Measurements from ENCODE around the gene FAM53C. TPM values are rescaled to one million over a fixed set of nuclear protein-coding genes. Genes with fewer than 3 reads are reported as not detected.
"Not testable (repeated sequence)": the region's sequence is repeated elsewhere in the genome, so short reads cannot be mapped to it uniquely, and the experiment has no call there.

The FAM53C gene
- total RNA-seq, 2 donors from 2014 or later, result 9.2 to 15.4 TPM

DNA sequence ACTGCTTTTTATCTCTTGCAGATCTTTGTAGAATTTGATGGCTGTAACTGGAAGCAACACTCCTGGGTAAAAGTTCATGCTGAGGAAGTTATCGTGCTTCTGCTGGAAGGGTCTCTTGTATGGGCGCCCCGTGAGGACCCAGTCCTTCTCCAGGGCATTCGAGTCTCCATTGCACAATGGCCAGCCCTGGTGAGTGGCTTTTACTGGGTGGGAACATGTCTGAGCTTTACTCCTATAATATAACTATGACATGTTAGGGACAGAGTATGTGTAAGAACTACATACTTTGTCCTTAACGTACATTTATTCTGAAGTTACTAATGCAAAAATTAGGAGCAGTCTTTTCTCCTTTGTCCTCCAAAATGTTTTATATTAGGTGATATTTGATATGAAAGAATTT, 34.6 kb downstream of the FAM53C start:
- ATAC-seq (no peak), DNase-seq (no peak)
- intact Hi-C loops (cut with DNase I, micrococcal nuclease), result no loop called here

DNA sequence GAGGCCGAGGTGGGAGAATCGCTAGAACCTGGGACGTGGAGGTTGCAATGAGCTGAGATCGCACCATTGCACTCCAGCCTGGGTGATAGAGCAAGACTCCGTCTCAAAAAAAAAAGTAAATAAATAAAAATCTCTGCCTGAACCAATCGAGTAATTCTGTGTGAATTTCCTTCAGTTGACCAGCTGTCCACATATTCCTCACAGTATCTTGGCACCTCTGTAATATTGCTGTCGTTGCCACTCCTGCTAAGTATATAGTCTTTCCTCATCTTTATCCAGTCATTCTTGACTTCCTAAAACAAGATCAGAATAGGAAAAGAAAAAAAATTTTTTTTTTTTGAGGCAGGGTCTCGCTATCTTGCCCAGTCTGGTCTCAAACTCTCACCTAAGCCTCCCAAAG, 44.3 kb downstream of the FAM53C start:
- DNase-seq (no peak), ATAC-seq (no peak)
- intact Hi-C loops (cut with DNase I, micrococcal nuclease), result no loop called here

DNA sequence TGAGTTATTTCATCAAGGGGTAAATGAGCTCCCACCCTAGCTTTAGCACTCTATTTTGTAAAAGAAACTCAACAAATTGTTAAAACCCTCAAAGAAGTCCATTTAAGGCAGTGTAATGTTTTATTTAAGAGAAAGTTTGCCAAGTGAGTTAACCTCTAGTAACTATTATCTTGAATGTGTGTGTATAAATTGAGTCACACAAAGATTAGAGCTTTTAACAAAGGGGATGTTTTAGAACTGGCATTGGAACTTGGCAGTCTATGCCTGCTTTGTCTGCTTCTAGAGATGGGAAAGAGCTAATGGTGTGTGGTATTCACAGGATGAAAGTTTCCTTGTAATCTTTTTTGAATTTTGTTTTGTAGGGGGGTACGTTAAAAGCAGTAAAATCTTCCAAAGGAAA, 47.6 kb downstream of the FAM53C start:
- DNase-seq, result no peak
- intact Hi-C loops (cut with DNase I, micrococcal nuclease), result no loop called here
- no peak for ATAC-seq

DNA sequence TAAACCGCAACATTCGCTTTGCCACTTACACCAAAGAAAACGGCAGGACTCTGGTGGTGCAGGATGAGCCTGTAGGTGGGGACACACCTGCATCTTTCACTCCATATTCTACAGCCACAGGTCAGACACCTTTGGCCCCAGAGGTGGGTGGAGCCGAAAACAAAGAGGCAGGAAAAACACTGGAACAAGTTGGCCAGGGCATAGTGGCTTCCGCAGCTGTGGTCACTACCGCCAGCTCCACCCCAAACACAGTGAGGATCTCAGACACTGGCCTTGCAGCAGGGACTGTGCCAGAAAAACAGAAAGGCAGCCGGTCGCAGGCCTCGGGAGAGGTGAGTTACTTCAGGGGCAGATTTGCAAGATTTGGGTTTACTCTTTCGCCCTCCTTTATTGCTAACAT, 48.2 kb downstream of the FAM53C start:
- intact Hi-C loops (cut with DNase I, micrococcal nuclease), result no loop called here
- DNase-seq (no peak), ATAC-seq (no peak)

DNA sequence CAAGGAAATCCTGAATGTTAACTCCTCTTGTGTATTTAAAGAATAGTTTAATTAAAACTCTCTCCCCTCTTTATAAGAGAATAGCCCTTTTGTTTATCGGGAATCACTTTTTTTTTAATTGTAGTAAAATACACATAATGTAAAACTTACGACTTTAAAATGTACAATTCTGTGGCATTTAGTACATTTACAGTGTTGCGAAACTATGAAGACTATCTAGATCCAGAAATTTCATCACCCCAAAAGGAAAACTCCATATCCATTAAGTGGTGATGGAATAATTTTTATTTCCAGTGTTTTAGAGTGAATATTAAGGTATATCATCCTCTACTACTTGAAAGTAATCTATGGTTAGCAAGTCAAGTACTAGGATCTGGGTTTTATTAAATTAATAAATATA, 51.3 kb downstream of the FAM53C start:
- intact Hi-C loops (cut with DNase I, micrococcal nuclease), result no loop called here
- no peak for ATAC-seq
- no peak for DNase-seq

DNA sequence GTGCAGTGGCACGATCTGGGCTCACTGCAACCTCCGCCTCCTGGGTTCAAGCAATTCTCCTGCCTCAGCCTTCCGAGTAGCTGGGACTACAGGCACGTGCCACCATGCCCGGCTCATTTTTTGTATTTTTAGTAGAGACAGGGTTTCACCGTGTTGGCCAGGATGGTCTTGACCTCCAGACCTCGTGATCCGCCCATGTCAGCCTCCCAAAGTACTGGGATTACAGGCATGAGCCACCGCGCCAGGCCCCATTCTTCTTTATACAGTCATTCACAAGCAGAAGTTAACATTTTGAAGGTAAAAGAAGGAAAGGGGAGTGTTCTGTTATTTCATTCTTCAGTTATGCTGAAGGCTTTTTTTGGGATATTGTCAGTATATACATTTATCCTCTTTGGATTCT, 51.8 kb downstream of the FAM53C start:
- intact Hi-C loops (cut with DNase I, micrococcal nuclease), result not testable (repeated sequence)

DNA sequence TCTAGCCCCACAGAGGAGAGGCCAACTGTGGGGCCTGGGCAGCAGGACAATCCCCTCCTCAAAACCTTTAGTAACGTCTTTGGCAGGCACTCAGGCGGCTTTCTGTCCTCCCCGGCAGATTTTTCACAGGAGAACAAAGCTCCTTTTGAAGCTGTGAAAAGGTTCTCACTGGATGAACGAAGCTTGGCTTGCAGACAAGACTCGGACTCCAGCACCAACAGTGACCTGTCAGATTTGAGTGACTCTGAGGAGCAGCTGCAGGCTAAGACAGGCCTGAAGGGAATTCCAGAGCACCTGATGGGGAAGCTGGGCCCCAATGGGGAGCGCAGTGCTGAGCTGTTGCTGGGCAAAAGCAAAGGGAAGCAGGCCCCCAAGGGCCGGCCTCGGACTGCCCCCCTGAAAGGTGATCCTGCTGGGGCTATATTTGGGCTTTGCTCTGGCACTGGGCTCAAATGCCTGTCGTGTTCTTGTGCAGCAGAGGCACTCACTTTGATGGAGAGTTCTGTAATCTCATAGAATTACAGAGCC, 53.9 kb downstream of the FAM53C start:
- intact Hi-C loops (cut with DNase I, micrococcal nuclease), result no loop called here
- DNase-seq (no peak), ATAC-seq (no peak)

More for the DNA sequence above, 51.8 kb downstream of the FAM53C start:
- DNase-seq, ATAC-seq: not testable (repeated sequence)

Other genes with a start within 250 kb of the FAM53C start
- gene NME5, start 198.8 kb upstream of the FAM53C start, total RNA-seq, result 1 to 10 TPM in 1 of 2 donors, under 1 TPM in 1; 0.75 to 1.0 TPM
- gene BRD8, start 159.6 kb upstream of the FAM53C start, total RNA-seq, result 10 to 100 TPM; 29.6 to 33.8 TPM
- 1 to 10 TPM; 4.0 to 6.5 TPM for gene KIF20A, start 159.2 kb upstream of the FAM53C start, total RNA-seq
- gene CDC23, start 124.9 kb upstream of the FAM53C start, total RNA-seq, result 10 to 100 TPM; 13.9 to 14.9 TPM
- gene GFRA3, start 63.6 kb upstream of the FAM53C start, total RNA-seq, result 1 to 10 TPM in 1 of 2 donors, under 1 TPM in 1; 0.82 to 1.3 TPM
- gene CDC25C, start 6.5 kb upstream of the FAM53C start, total RNA-seq, result 1 to 10 TPM; 1.3 to 2.4 TPM
- 10 to 100 TPM; 62.4 to 63.2 TPM for gene KDM3B, start 14.4 kb downstream of the FAM53C start, total RNA-seq
- gene REEP2, start 100.8 kb downstream of the FAM53C start, total RNA-seq, result 1 to 10 TPM in 1 of 2 donors, under 1 TPM in 1; 0.55 to 3.1 TPM
- 100 to 1,000 TPM in 1 of 2 donors, 10 to 100 TPM in 1; 29.8 to 102 TPM for gene EGR1, start 127.2 kb downstream of the FAM53C start, total RNA-seq
- gene ETF1, start 205.0 kb downstream of the FAM53C start, total RNA-seq, result 10 to 100 TPM; 73.5 to 83.3 TPM
- 100 to 1,000 TPM; 175 to 206 TPM for gene HSPA9, start 237.1 kb downstream of the FAM53C start, total RNA-seq

Data from left colon (tissue), 2 donors.